ENCODE measurements around the gene RSBN1.
A peak's percentile ranks its signal among the peaks of the same experiment; 100 is the strongest.
"Not testable (repeated sequence)": the region's sequence is repeated elsewhere in the genome, so short reads cannot be mapped to it uniquely, and the experiment has no call there.

The RSBN1 gene

GRCh38 chr1:113758631-113759332 is 53.5 kb downstream of the RSBN1 start:
- TF ChIP-seq GATA1 (IDR thresholded peaks at IDR 0.05; ENCODE audit: low read depth, low read length) (no peak), POLR2A (IDR thresholded peaks at IDR 0.05; ENCODE audit: low read length) (no peak)
- peak; percentile 82 to 88 for DNase-seq

- DNase-seq, result no peak
- TF ChIP-seq GATA1 (IDR thresholded peaks at IDR 0.05; ENCODE audit: low read depth, low read length), result no peak
- no peak for TF ChIP-seq POLR2A (IDR thresholded peaks at IDR 0.05; ENCODE audit: low read length)
These were observed 55.8 kb downstream of the RSBN1 start for GRCh38 chr1:113756461-113756860.

GRCh38 chr1:113753333-113753732 is 58.9 kb downstream of the RSBN1 start:
- not testable (repeated sequence) for DNase-seq

GRCh38 chr1:113751516-113751915 is 60.8 kb downstream of the RSBN1 start:
- TF ChIP-seq GATA1 (IDR thresholded peaks at IDR 0.05; ENCODE audit: low read depth, low read length), result no peak
- no peak for TF ChIP-seq POLR2A (IDR thresholded peaks at IDR 0.05; ENCODE audit: low read length)

GRCh38 chr1:113751114-113751513 is 61.2 kb downstream of the RSBN1 start:
- DNase-seq, result no peak
- no peak for TF ChIP-seq GATA1 (IDR thresholded peaks at IDR 0.05; ENCODE audit: low read depth, low read length)
- TF ChIP-seq POLR2A (IDR thresholded peaks at IDR 0.05; ENCODE audit: low read length), result no peak

More at GRCh38 chr1:113751516-113751915, 60.8 kb downstream of the RSBN1 start:
- no peak for DNase-seq

DNA sequence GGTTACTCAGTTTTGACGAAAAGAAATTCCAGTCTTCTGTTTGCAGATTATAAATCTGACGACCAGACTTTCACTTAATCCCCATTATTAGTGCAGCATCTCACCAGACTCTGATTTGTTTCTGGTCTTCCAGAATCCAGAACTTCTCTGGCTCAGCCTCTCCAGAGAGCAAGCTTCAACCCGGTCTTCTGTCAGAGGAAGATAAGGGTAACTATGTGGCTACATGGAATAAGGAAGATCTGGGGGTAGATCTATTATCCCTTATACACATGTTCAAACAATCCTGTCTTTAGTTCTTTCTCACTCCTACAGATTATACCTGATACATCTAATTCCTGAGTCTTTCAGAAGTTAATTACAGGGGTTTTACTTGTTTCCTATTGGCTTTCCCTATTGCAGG is 62.9 kb downstream of the RSBN1 start:
- peak in 1 of 2 experiments; percentile 6 for DNase-seq
- TF ChIP-seq GATA1 (IDR thresholded peaks at IDR 0.05; ENCODE audit: low read depth, low read length), result no peak
- no peak for TF ChIP-seq POLR2A (IDR thresholded peaks at IDR 0.05; ENCODE audit: low read length)

- DNase-seq, result no peak
- TF ChIP-seq POLR2A (IDR thresholded peaks at IDR 0.05; ENCODE audit: low read length) (no peak), GATA1 (IDR thresholded peaks at IDR 0.05; ENCODE audit: low read depth, low read length) (no peak)
These were observed 64.9 kb downstream of the RSBN1 start for GRCh38 chr1:113747376-113747775.

DNA sequence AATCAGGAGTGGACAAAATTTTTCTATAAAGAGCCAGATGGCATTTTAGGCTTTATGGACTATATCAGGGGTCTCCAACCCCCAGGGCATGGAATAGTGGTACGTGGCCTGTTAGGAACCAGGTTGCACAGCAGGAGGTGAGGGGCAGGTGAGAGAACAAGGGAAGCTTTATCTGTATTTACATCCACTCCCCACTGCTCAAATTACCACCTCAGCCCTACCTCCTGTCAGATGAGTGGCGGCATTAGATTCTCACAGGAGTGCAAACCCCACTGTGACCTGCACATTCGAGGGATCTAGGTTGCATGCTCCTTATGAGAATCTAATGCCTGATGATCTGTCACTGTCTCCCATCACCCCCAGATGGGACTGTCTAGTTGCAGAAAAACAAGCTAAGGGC is 66.9 kb downstream of the RSBN1 start:
- TF ChIP-seq GATA1 (IDR thresholded peaks at IDR 0.05; ENCODE audit: low read depth, low read length), result no peak
- no peak for TF ChIP-seq POLR2A (IDR thresholded peaks at IDR 0.05; ENCODE audit: low read length)
- no peak for DNase-seq

DNA sequence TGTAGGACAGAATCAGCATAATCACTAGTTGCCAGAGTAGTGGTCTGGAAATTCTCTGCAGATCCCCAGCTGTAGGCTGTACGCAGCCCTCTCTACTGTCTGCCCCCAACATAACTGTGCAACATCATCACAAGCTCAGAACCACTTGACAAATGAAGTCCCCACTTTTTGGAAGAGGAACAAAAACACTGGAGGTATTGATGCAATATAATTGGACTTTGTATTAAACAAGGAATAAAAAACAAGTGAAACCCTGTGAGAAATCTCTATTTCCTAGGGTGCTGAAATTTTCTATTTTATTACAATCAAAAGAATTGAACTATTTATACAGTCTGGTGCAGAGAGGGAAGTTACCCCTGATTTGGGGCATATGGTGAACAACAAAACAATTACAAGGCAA is 68.2 kb downstream of the RSBN1 start:
- TF ChIP-seq POLR2A (IDR thresholded peaks at IDR 0.05; ENCODE audit: low read length) (no peak), GATA1 (IDR thresholded peaks at IDR 0.05; ENCODE audit: low read depth, low read length) (no peak)

DNA sequence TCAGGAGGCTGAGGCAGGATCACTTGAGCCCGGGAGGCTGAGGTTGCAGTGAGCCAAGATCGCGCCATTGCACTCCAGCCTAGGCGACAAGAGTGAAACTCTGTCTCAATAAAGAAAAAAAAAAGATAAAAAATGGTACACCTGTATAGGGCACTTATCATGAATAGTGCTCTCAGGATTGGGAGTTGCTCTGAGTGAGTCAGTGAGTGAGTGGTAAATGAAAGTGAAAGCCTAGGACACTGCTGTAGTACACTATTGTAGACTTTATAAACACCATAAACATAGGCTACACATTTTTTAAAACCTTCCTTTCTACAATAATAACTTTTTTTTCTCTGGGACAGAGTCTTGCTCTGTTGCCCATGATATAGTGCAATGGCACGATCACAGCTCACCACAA is 69.8 kb downstream of the RSBN1 start:
- no peak for TF ChIP-seq GATA1 (IDR thresholded peaks at IDR 0.05; ENCODE audit: low read depth, low read length)
- no peak for TF ChIP-seq POLR2A (IDR thresholded peaks at IDR 0.05; ENCODE audit: low read length)
- DNase-seq, result no peak

More for the DNA sequence above, 68.2 kb downstream of the RSBN1 start:
- DNase-seq, result no peak

DNA sequence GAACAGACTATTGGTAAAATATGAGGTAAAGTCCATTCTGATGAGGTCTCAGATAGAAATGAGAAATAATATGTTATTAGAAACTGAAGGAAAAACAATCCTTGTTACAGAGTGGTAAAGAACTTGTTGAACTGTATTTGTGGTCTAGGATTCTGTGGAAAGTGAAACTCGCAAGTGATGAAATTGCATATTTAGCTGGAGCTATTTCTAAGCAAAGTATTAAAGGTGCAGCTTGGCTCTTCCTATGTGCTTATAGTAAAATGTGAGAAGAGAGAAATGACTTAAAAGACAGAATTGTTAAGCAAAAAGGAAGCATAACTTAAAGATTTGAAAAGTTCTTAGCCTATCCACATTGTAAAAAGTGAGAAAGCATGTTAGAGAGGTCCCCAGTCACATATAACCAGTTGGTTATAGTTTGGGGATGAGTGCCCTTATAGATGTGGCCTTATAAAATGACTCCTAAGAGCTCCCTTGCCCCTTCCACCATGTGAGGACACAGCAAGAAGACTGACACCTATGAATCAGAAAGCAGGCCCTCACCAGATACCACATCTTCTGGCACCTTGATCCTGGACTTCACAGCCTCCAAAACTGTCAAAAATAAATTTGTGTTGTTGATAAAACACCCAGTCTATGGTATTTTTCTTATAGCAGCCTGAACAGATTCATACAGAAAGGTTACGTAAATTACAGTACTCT is 77.8 kb downstream of the RSBN1 start:
- TF ChIP-seq POLR2A (IDR thresholded peaks at IDR 0.05; ENCODE audit: low read length), result no peak
- TF ChIP-seq GATA1 (IDR thresholded peaks at IDR 0.05; ENCODE audit: low read depth, low read length), result no peak
- DNase-seq, result no peak

GRCh38 chr1:113732802-113733201 is 79.5 kb downstream of the RSBN1 start:
- DNase-seq, result no peak

GRCh38 chr1:113721010-113721409 is 91.3 kb downstream of the RSBN1 start:
- TF ChIP-seq GATA1 (IDR thresholded peaks at IDR 0.05; ENCODE audit: low read depth, low read length), result no peak
- no peak for DNase-seq

More at GRCh38 chr1:113732802-113733201, 79.5 kb downstream of the RSBN1 start:
- TF ChIP-seq GATA1 (IDR thresholded peaks at IDR 0.05; ENCODE audit: low read depth, low read length), result no peak
- no peak for TF ChIP-seq POLR2A (IDR thresholded peaks at IDR 0.05; ENCODE audit: low read length)

GRCh38 chr1:113718621-113719020 is 93.7 kb downstream of the RSBN1 start:
- not testable (repeated sequence) for DNase-seq

DNA sequence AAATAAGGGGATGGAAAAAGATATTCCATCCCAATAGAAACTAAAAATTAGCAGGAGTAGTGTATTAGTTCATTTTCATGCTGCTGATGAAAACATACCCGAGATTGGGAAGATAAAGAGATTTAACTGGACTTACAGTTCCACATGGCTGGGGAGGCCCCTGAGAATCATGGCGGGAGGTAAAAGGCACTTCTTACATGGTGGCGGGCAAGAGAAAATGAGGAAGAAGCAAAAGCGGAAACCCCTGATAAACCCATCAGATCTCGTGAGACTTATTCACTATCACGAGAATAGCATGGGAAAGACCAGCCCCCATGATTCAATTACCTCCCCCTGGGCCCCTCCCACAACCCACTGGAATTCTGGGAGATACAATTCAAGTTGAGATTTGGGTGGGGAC is 94.8 kb downstream of the RSBN1 start:
- not testable (repeated sequence) for DNase-seq
